PC-9 (cell line): ENCODE data around the gene SDR39U1. TPM values are rescaled to one million over a fixed set of nuclear protein-coding genes. Genes with fewer than 3 reads are reported as not detected.

Experiments
- BruUV-seq: library from RNA; stranded (reverse); fragments of 400-500 nt; replicated peaks from 2 replicates; lab custom pipeline; 2021; lab: Mats Ljungman, UMichigan
- CTCF ChIA-PET: fragments of 300-600 bp; sonication (Branson Sonifier 250); formaldehyde crosslinking; loops from one replicate; lab custom pipeline; 2022; ENCODE audit warnings: antibody characterized with exemption; lab: Charles Lee
- POLR2A ChIA-PET: fragments of 300-600 bp; sonication (Branson Sonifier 250); formaldehyde crosslinking; loops from one replicate; lab custom pipeline; 2022; ENCODE audit warnings: antibody characterized with exemption; ENCODE audit not compliant: unreplicated experiment; lab: Charles Lee
- DNase-seq, 2 experiments: peaks; one replicate each; pipeline versions ENCODE4 v3.0.0 to v3.0.0-alpha.2; 2015 to 2022; ENCODE audit warnings: mixed read lengths in 1 of 2
- H2AFZ ChIP-seq: fragments of 200-600 bp; sonication (generic); 2 replicates; pipeline ENCODE4 v1.8.1; 2017; ENCODE audit warnings: antibody characterized with exemption
- H3F3A ChIP-seq: fragments of 200-600 bp; sonication (generic); 2 replicates; pipeline ENCODE4 v1.8.1; 2017; ENCODE audit warnings: antibody characterized with exemption, mild to moderate bottlenecking, low read depth; ENCODE audit not compliant: insufficient read depth
- H3K27ac ChIP-seq: fragments of 200-600 bp; sonication (generic); 2 replicates; pipeline ENCODE4 v1.6.1; 2016; ENCODE audit warnings: mixed run types
- H3K27me3 ChIP-seq: fragments of 200-600 bp; sonication (generic); 2 replicates; pipeline ENCODE4 v1.6.1; 2016; ENCODE audit warnings: low read depth, mixed run types; ENCODE audit not compliant: insufficient read depth
- H3K36me3 ChIP-seq: fragments of 200-600 bp; sonication (generic); 2 replicates; pipeline ENCODE4 v1.6.1; 2016; ENCODE audit warnings: low read depth, mixed run types
- H3K4me1 ChIP-seq: fragments of 200-600 bp; sonication (generic); replicated peaks from 2 replicates; pipeline ENCODE4 v1.6.1; 2016; ENCODE audit warnings: mixed run types; ENCODE audit not compliant: insufficient read depth
- H3K4me2 ChIP-seq: fragments of 200-600 bp; sonication (generic); 2 replicates; pipeline ENCODE4 v1.6.1; 2017; ENCODE audit warnings: mixed run types
- H3K4me3 ChIP-seq: fragments of 200-600 bp; sonication (generic); 2 replicates; pipeline ENCODE4 v1.6.1; 2016; ENCODE audit warnings: mixed run types
- H3K79me2 ChIP-seq: fragments of 200-600 bp; sonication (generic); 2 replicates; pipeline ENCODE4 v1.6.1; 2017; ENCODE audit warnings: low read depth, mixed run types
- H3K9me2 ChIP-seq: fragments of 200-600 bp; sonication (generic); 2 replicates; pipeline ENCODE4 v1.8.1; 2017; ENCODE audit warnings: mild to moderate bottlenecking; ENCODE audit not compliant: insufficient read depth
- H3K9me3 ChIP-seq: fragments of 200-600 bp; sonication (generic); 2 replicates; pipeline ENCODE4 v1.8.1; 2016; ENCODE audit warnings: low read depth; ENCODE audit not compliant: insufficient read depth
- H4K20me1 ChIP-seq: fragments of 200-600 bp; sonication (generic); 2 replicates; pipeline ENCODE4 v1.8.1; 2017; ENCODE audit not compliant: insufficient read depth
- CTCF ChIP-seq: fragments of 200-600 bp; sonication (generic); conservative IDR thresholded peaks from 2 replicates; pipeline ENCODE4 v1.6.1; 2017; ENCODE audit warnings: mixed run types, antibody characterized with exemption, mild to moderate bottlenecking, moderate library complexity
- EZH2 ChIP-seq: fragments of 200-600 bp; sonication (generic); IDR thresholded peaks from 2 replicates; pipeline ENCODE4 v1.8.0; 2017; ENCODE audit warnings: antibody characterized with exemption, low read depth
- intact Hi-C: fragments of 100-400 bp; cut with micrococcal nuclease; formaldehyde crosslinking; loops from one replicate; pipeline ENCODE4 v1.10.0; 2022; ENCODE audit not compliant: unreplicated experiment
- total RNA-seq: library from RNA; stranded (reverse); gene quantifications from 2 replicates; pipeline ENCODE4 v1.2.3, GENCODE V29; 2021

Gene SDR39U1
- total RNA-seq, 1 experiment from 2014 or later = 17.2 TPM

DNA sequence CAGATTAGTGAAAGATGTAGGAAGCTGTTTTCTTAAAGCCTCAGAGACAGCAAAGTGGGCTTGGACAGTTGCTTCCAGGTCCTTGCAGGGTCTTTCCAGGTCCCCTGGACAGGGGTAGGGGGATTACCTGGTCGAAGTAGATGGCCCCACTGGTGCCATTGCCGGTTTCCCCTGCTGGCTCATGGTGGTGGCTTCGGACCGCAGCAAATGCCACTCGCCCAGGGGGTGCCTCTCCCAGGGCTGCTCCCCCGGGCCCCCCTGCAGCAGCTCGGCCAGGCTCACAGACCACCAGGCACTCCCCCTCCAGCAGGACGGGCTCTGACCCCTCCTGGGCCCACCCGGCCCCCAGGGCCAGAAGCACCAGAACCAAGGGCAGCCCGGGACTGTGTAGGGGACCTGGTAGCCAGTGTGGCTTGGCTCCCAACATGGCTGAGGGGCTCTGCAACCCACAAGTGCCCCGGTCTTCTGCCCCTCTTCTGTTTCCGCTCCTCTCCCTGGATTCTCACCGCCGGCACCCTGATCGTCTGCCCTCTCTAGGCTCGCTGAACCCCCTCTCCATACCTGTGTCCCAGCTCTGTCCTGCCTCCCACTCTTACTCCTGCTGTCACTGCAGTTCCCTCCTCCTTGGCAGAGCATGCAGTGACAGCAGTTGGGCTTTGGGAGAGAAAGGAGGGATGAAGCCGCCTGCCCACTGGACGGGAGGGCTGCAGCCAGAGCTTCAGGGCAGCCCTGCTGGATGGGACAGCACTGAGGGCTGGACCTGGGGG, 13.8 kb downstream of the SDR39U1 start:
- Histone ChIP-seq H3K9me3 (no peaks in the 10 kb centered on the region), H3K4me2 (peak overlapping the region; percentile 83), H3K9me2 (no peaks in the 10 kb centered on the region), H3K27me3 (no peaks in the 10 kb centered on the region), H3K36me3 (no peaks in the 10 kb centered on the region), H4K20me1 (0 out of 2 replicates have a peak, but pooled peaks cover 4% of the 10 kb centered on the region), H3K27ac (no peak overlapping the region), H3K79me2 (peaks cover 14% of the 10 kb centered on the region), H3F3A (peaks cover 23% of the 10 kb centered on the region; the same call in 1 of the 2 replicates), H3K4me1 (peaks cover 28% of the 10 kb centered on the region), H3K4me3 (peak overlapping the region; percentile 64; the same call in 1 of the 2 replicates), H2AFZ (no peak overlapping the region)
- TF ChIP-seq EZH2 (no peak), CTCF (no peak)
- ChIA-PET CTCF (interaction anchor here (0.5 kb wide), 1 partner anchor 10 kb away, joined by 4 read pairs; no protein-coding TSS in a partner anchor), POLR2A (no interaction called here)
- intact Hi-C loops = no loop called here
- no peak for DNase-seq
- no TSS peak for BruUV-seq

GRCh38 chr14:24427537-24428508, 14.8 kb downstream of the SDR39U1 start:
- no TSS peak for BruUV-seq
- peaks cover 14% of the 10 kb centered on the region for H3K79me2 ChIP-seq
- ChIA-PET CTCF (interaction anchor here (0.7 kb wide), 1 partner anchor 992 kb away, joined by 4 read pairs; no protein-coding TSS in a partner anchor), POLR2A (no interaction called here)
- TF ChIP-seq EZH2 (no peak), CTCF (no peak)
- H3K9me3 ChIP-seq = no peaks in the 10 kb centered on the region
- no peak overlapping the region for H3K27ac ChIP-seq
- H3K4me2 ChIP-seq = no peak overlapping the region
- no peaks in the 10 kb centered on the region for H3K9me2 ChIP-seq
- H3K4me1 ChIP-seq = peaks cover 28% of the 10 kb centered on the region
- H3K36me3 ChIP-seq = no peaks in the 10 kb centered on the region
- intact Hi-C loops = no loop called here
- H3K4me3 ChIP-seq = no peak overlapping the region
- peaks cover 23% of the 10 kb centered on the region; the same call in 1 of the 2 replicates for H3F3A ChIP-seq
- H3K27me3 ChIP-seq = no peaks in the 10 kb centered on the region
- no peak for DNase-seq
- H4K20me1 ChIP-seq = 0 out of 2 replicates have a peak, but pooled peaks cover 4% of the 10 kb centered on the region
- H2AFZ ChIP-seq = no peak overlapping the region

DNA sequence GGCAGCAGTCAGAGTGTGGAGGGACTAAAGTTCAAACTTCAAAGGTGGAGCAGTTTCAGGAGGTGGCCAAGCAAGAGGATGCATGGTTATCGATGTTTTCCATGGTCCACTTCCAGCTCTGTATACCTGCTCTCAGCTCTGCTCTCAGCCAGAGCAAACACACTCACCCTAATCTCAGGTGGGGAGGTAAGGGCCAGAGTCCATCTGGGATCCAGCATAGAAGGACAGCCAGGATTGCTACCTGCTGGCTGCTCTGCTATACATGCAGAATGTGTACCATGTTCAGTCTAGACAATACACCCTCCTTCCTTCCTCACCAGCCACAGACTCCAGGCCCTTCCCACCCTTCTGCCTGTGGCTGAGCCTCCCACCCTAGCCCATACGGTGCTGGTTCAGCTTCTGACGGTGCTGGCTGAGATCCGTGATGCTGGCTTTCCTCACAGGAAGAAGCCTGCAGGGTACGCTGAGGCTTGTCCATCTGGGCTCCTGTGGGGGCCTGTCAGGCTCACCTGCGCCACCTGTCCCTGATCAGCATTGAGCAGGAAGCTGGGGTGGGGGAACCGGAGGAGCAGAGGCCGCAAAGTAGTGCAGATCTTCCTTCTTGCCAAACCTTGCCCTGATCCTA, 15.6 kb downstream of the SDR39U1 start:
- Histone ChIP-seq H3K9me3 (no peaks in the 10 kb centered on the region), H3K9me2 (no peaks in the 10 kb centered on the region), H3K4me3 (no peak overlapping the region), H3K4me1 (peaks cover 28% of the 10 kb centered on the region), H3K4me2 (no peak overlapping the region), H3K79me2 (peaks cover 14% of the 10 kb centered on the region), H3K36me3 (no peaks in the 10 kb centered on the region), H2AFZ (no peak overlapping the region), H3K27me3 (no peaks in the 10 kb centered on the region), H3K27ac (no peak overlapping the region), H3F3A (peaks cover 23% of the 10 kb centered on the region; the same call in 1 of the 2 replicates), H4K20me1 (0 out of 2 replicates have a peak, but pooled peaks cover under 1% of the 10 kb centered on the region)
- intact Hi-C loops = no loop called here
- DNase-seq = no peak
- ChIA-PET CTCF (interaction anchor here (0.7 kb wide), 1 partner anchor 991 kb away, joined by 4 read pairs; no protein-coding TSS in a partner anchor), POLR2A (interaction anchor here (0.5 kb wide), 1 partner anchor 61 kb away, joined by 26 read pairs; no protein-coding TSS in a partner anchor)
- TF ChIP-seq EZH2 (no peak), CTCF (no peak)
- no TSS peak for BruUV-seq
